GM06990 (cell line): Measurements from ENCODE around the gene ATP2A2.

ENCODE experiments used
- DNase-seq: peaks from one replicate; pipeline ENCODE4 v3.0.0-alpha.2; 2011; ENCODE audit not compliant: insufficient read length; ENCODE audit errors: extremely low read depth
- H3K27me3 ChIP-seq: replicated peaks from 2 replicates; pipeline ENCODE4 v1.6.0; 2011; ENCODE audit warnings: low read length; ENCODE audit not compliant: control insufficient read depth, insufficient read depth
- H3K36me3 ChIP-seq: 2 replicates; pipeline ENCODE4 v1.5.1; 2011; ENCODE audit warnings: low read length; ENCODE audit not compliant: control insufficient read depth, insufficient read depth
- H3K4me3 ChIP-seq: replicated peaks from 2 replicates; pipeline ENCODE4 v1.5.1; 2011; ENCODE audit warnings: low read depth, mild to moderate bottlenecking, control low read depth, low read length
- TF ChIP-seq, protein P1 (sequence below): IDR thresholded peaks from 2 replicates; pipeline ENCODE4 v1.5.1; 2011; ENCODE audit warnings: low read length, control low read depth, mild to moderate bottlenecking, inconsistent platforms; ENCODE audit not compliant: insufficient read depth, poor library complexity, severe bottlenecking

The ATP2A2 gene

DNA sequence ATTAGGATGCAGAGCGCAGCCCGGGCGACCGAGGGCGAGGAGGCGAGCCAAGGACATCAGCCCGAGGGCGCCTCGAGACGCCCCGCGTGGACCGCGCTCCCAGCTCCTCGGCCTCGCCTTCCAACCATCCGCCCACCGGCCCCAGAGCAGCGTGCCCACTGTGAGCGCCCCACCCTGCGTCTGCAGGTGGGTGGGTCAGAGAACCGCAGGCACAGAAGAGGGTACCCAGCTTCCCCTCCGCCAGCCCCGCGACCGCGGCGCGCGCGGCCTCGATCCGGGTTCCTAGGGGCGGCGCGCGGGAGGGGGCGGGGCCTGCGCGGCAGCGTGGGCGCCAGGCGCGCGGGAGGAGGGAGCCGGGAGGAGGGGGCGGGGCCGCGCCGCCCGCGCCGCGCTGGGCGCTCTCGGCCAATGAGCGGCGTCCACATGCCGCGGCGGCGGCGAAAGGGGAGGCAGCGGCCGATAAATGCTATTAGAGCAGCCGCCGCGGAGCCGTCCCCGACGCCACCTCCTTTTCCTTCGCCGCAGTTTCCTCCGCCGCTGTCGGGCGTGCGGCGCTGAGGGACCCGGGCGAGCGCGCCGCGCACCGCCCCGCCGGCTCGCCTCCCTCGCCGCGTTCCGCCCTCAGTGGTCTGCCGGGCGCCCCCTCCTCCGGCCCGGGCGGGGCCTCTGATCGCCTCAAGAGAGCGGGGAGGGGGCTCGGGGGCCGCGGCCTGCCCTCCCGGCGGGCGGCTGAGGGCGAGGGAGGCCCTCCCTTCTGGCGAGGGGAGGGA lies at the start of gene ATP2A2:
ATP2A2 (plus strand) TSS at position 469 of the 770 bp plus-strand sequence. CDS start 543 bp downstream, outside the sequence.
- H3K4me3 ChIP-seq, result peak within 1 kb of the TSS; percentile 97
- peak; percentile 95 for DNase-seq
- TF ChIP-seq, protein P1, sequence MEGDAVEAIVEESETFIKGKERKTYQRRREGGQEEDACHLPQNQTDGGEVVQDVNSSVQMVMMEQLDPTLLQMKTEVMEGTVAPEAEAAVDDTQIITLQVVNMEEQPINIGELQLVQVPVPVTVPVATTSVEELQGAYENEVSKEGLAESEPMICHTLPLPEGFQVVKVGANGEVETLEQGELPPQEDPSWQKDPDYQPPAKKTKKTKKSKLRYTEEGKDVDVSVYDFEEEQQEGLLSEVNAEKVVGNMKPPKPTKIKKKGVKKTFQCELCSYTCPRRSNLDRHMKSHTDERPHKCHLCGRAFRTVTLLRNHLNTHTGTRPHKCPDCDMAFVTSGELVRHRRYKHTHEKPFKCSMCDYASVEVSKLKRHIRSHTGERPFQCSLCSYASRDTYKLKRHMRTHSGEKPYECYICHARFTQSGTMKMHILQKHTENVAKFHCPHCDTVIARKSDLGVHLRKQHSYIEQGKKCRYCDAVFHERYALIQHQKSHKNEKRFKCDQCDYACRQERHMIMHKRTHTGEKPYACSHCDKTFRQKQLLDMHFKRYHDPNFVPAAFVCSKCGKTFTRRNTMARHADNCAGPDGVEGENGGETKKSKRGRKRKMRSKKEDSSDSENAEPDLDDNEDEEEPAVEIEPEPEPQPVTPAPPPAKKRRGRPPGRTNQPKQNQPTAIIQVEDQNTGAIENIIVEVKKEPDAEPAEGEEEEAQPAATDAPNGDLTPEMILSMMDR, result no peak
- H3K27me3 ChIP-seq, result no peaks in the 10 kb centered on the region
- H3K36me3 ChIP-seq, result peaks cover 2% of the 10 kb centered on the region; the same call in 1 of the 2 replicates

DNA sequence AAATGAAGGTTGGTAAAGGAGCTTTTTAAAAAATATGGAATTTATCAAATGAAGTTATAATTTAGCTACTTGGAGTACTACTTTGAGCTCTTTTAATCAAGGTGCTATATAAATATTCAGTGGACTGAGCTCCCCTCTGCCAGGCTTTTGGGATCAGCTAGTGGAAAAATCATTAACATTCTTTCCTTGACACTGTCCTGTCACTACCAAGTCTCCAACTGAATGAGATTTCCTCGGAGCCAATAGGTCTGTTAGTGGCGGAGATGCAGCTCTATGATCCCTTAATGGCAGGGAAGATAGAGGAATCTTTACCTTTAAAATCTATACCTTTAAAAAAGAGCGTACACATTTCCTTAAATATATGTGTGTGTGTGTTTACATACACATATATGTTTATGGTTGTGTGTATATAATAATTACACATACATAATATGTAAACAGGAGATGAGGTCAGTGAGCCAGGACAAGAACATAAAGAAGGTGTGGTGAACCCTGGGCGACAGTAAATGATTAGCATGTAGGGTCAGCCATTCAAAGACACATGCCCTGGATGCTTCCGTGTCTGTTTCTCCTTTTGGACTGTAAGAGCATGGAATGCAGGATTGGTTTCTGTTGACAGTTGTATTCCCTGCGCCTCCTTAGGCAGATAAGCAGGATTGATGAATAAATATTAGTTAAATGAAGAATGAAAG lies 47.7 kb upstream of the ATP2A2 start:
- TF ChIP-seq, protein P1, result no peak
- Histone ChIP-seq H3K27me3 (no peaks in the 10 kb centered on the region), H3K4me3 (no peak overlapping the region), H3K36me3 (no peaks in the 10 kb centered on the region)
- no peak for DNase-seq

DNA sequence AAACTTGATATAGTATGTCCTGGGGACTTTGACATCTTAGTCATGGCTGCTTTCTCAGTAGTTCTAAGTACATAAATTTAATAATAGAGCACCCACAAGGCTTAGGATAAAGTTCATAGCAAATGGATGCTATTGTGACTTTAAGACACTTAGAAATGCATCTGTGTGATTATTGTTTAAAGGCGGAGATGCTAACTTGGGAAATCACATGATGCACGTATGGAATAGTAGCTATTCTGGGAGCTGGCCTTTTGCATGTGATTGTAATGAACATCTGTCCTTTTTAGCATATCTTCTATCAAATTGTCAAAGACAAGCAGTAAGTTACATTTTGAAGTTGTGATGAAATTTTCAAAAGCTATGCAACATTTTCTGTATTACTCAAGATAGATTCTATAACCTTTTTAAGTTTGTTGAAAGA lies 46.7 kb upstream of the ATP2A2 start:
- Histone ChIP-seq H3K36me3 (no peaks in the 10 kb centered on the region), H3K27me3 (no peaks in the 10 kb centered on the region), H3K4me3 (no peak overlapping the region)
- TF ChIP-seq, protein P1, result no peak
- no peak for DNase-seq

DNA sequence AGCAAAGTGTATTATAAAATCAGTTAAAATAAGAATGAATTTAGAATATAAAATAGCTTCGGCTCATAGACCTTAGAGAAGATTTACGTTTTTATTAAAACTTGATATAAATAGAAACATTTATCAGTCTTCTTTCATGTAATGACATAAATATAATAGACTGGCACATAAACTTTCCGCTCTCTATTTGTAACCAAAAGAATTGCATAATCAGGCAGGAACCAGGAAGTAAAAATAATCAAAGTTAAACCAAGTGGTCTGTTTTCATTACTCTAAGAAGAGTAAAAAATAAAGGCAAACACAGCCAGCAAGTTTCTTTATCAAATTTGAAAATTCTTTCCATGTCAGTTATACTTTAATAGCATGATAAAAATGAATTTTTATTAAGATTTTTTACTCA lies 46.3 kb upstream of the ATP2A2 start:
- TF ChIP-seq, protein P1, result no peak
- no peak for DNase-seq
- Histone ChIP-seq H3K36me3 (no peaks in the 10 kb centered on the region), H3K27me3 (no peaks in the 10 kb centered on the region), H3K4me3 (no peak overlapping the region)

DNA sequence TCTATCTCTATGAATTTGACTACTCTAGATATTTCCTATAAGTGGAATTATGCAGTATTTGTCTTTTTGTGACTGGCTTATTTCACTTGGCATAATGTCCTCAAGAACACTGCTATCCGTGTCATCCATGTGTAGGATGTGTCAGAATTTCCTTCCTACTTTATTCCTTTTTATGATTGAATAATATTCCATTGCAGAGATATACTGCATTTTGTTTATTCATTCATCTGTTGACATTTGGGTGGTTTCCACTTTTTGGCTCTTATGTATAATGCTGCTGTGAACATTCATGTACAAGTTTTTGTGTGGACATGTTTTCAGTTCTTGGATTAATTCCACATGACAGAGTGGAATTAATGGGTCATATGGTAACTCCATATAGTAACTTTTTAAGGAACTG lies 45.7 kb upstream of the ATP2A2 start:
- Histone ChIP-seq H3K27me3 (no peaks in the 10 kb centered on the region), H3K4me3 (no peak overlapping the region), H3K36me3 (no peaks in the 10 kb centered on the region)
- TF ChIP-seq, protein P1, result no peak
- no peak for DNase-seq
